Epithelial cell of proximal tubule (primary cell): ENCODE results near the gene PARD3B. TPM values are rescaled to one million over a fixed set of nuclear protein-coding genes. Genes with fewer than 3 reads are reported as not detected.

Experiments used
- DNase-seq: peaks from one replicate; pipeline ENCODE4 v3.0.0-alpha.2; 2011; ENCODE audit warnings: low read depth
- H3K4me3 ChIP-seq: 2 replicates; pipeline ENCODE4 v1.5.1; 2011; ENCODE audit warnings: low read depth, mild to moderate bottlenecking, low read length
- total RNA-seq: library from RNA; depleted of rRNA; stranded (reverse); fragments of >200 nt; gene quantifications from 2 replicates; pipeline ENCODE4 v1.2.3, GENCODE V29; 2015
- TF ChIP-seq, protein P1 (sequence below): conservative IDR thresholded peaks from 2 replicates; pipeline ENCODE4 v1.5.1; 2012; ENCODE audit warnings: low read depth, mild to moderate bottlenecking, low read length

PARD3B gene
- total RNA-seq, 1 donor from 2014 or later: 3.6 TPM

DNA sequence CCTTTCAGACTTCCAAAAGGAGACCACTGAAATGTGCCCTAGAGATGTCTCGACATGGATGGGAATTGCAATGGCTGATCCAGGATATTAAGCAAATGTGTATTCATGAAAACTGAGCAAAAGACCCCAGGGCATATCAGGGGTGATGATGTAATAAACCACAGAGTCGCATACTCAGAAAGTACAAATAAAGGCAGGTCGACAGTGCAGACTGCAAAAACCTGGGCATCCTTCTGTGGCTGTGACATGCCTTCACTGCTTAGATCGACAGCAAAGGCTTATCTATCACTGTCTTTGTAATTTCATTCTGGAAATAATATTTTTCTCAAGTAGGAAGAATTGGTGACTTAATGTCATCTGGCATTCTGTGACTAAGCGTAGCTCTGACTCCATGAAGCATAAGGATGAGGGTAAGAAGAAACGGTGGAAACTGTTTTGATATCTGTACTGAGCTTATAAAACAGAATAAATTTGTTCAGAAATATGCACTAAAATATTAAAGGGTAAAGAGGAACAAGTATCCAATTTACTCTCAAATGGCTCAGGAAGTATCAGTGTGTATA lies 1021.4 kb downstream of the PARD3B start:
- H3K4me3 ChIP-seq: no peak overlapping the region
- DNase-seq: no peak
- TF ChIP-seq, protein P1, sequence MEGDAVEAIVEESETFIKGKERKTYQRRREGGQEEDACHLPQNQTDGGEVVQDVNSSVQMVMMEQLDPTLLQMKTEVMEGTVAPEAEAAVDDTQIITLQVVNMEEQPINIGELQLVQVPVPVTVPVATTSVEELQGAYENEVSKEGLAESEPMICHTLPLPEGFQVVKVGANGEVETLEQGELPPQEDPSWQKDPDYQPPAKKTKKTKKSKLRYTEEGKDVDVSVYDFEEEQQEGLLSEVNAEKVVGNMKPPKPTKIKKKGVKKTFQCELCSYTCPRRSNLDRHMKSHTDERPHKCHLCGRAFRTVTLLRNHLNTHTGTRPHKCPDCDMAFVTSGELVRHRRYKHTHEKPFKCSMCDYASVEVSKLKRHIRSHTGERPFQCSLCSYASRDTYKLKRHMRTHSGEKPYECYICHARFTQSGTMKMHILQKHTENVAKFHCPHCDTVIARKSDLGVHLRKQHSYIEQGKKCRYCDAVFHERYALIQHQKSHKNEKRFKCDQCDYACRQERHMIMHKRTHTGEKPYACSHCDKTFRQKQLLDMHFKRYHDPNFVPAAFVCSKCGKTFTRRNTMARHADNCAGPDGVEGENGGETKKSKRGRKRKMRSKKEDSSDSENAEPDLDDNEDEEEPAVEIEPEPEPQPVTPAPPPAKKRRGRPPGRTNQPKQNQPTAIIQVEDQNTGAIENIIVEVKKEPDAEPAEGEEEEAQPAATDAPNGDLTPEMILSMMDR: no peak

DNA sequence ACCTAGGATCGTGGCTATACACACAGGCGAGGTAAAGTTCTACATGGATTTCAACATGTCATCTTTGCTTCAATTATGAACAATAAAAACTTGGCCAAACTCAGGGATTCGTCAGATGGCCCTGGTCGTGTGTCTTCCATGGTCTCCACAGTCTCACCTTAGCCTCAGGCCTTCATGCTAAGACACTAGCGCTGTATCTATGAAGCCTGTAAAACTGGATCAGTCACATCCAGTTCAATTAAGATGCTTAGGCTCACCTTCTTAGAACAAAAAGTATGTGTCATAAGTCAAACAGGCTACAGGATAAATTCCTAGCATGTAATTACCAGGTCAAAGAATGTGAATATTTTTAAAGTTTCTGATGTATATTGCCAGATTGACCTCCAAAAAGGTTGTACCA lies 1023.3 kb downstream of the PARD3B start:
- DNase-seq: no peak
- no peak overlapping the region for H3K4me3 ChIP-seq
- TF ChIP-seq, protein P1: no peak

DNA sequence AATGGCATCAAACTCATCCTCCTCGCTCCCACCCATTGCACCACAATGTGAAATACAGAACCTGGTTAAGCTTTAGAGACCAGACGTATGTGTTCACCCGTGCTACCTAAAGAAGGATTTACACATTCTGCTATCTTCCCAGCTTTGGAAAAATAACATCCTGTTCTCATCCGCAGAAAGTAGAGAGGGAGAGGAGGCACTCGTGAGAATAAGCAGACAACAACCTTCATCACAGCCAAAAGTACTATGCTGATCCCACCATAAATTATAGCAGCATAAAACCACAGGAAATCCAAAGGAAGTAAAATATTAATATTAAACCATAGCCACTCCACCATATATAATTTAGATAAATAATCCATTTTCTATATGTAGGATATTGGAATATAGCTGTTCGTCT lies 1025.4 kb downstream of the PARD3B start:
- H3K4me3 ChIP-seq: no peak overlapping the region
- no peak for DNase-seq
- TF ChIP-seq, protein P1: no peak

DNA sequence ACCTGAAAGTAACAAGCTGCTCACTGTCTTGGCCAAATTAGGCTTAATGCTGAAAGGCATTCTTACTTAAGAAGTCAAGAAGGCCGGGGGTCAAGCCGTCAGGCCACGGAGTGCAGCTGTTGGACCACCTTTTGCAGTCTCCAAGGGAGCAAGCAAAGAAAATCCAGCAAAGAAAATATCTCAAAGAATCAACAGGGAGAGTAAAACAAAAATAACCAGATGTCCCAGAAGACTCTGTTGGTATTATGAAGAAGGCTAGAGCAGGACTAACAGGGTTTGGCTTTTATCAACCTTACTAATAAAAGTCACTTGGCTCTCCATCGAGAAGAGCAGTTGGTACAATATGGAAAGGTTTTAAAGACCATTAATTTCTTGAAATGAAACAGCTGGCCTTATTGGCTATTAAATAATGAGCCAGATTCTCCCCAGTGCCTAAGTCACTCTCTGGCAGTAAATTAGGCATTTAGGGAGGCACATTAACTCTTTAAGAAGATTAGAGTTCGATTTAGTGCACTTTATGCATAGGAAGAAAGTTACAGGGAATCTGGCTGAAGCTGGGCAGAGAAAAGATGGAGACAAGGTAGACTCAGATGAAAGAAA lies 1026.2 kb downstream of the PARD3B start:
- DNase-seq: no peak
- no peak overlapping the region for H3K4me3 ChIP-seq
- TF ChIP-seq, protein P1: no peak

DNA sequence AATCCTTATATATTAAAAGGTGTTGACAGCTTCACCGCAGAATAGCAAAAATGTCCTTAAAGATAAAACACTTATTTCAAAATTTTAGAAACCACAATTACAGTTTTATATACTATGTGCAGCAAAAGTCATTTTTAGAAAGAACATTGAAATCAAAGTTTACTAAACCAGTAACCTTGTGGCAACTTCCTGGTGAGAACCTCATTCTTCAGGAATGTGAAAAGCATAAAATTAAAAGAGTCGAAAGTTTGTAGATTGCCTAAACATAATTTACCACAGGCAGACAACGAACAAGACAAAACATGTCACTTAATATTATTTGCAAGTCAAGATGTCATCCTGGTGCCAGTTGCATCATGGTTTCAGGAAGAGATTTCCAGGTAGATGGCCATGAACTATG lies 1028.7 kb downstream of the PARD3B start:
- TF ChIP-seq, protein P1: no peak
- no peak for DNase-seq
- H3K4me3 ChIP-seq: no peak overlapping the region

DNA sequence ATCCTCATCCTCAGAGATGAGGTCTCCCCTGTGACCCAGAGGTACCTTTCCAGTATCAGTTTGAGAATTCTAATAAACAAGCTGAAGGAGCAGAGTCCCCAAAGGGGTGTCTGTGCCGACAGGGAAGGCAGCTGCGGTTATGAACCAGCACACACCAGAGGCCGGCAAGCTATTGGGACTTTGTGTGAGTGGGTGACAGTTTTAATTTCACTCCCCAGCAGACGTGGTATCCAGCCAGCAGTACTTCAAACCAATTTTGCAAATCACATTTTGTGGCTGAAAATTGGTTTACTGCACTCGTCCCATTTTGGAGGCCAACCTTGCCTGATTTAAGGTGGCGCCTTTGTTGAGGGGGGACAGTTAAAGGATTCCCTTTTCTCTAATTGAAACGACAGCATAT lies 1034.1 kb downstream of the PARD3B start:
- no peak overlapping the region for H3K4me3 ChIP-seq
- TF ChIP-seq, protein P1: no peak
- no peak for DNase-seq
